Activated CD4-positive, alpha-beta T cell treated with anti-CD3 and anti-CD28 coated beads, Interleukin-2, amount 50 U/mL, for 1 hour (primary cell): Measurements from ENCODE around the gene KCNMA1.

ENCODE experiments used
- DNase-seq: peaks from one replicate; pipeline ENCODE4 v3.0.0-alpha.2; 2020

Gene KCNMA1

GRCh38 chr10:77024461-77024860 lies 613.1 kb downstream of the KCNMA1 start:
- DNase-seq: no peak

GRCh38 chr10:77023396-77023795 lies 614.2 kb downstream of the KCNMA1 start:
- no peak for DNase-seq

- no peak for DNase-seq
Observed at GRCh38 chr10:77022671-77023070, 614.9 kb downstream of the KCNMA1 start.

GRCh38 chr10:77021966-77022490 lies 615.6 kb downstream of the KCNMA1 start:
- DNase-seq: no peak

GRCh38 chr10:77020426-77021040 lies 617.1 kb downstream of the KCNMA1 start:
- DNase-seq: no peak

- DNase-seq: no peak
Observed at GRCh38 chr10:77016855-77017254, 620.8 kb downstream of the KCNMA1 start.

- no peak for DNase-seq
Observed at GRCh38 chr10:77016278-77016815, 621.3 kb downstream of the KCNMA1 start.

GRCh38 chr10:77015360-77015759 lies 622.2 kb downstream of the KCNMA1 start:
- no peak for DNase-seq

- no peak for DNase-seq
Observed at GRCh38 chr10:77012812-77013500, 624.7 kb downstream of the KCNMA1 start.

GRCh38 chr10:77011874-77012811 lies 625.5 kb downstream of the KCNMA1 start:
- DNase-seq: no peak

- no peak for DNase-seq
Observed at GRCh38 chr10:77010430-77010829, 627.2 kb downstream of the KCNMA1 start.

GRCh38 chr10:77007834-77008233 lies 629.8 kb downstream of the KCNMA1 start:
- DNase-seq: no peak

- no peak for DNase-seq
Observed at GRCh38 chr10:77006836-77007511, 630.6 kb downstream of the KCNMA1 start.

- DNase-seq: no peak
Observed at GRCh38 chr10:77005871-77006270, 631.7 kb downstream of the KCNMA1 start.

GRCh38 chr10:77004917-77005564 lies 632.6 kb downstream of the KCNMA1 start:
- DNase-seq: no peak

- no peak for DNase-seq
Observed at GRCh38 chr10:77002872-77003271, 634.7 kb downstream of the KCNMA1 start.

- DNase-seq: no peak
Observed at GRCh38 chr10:77001206-77001605, 636.4 kb downstream of the KCNMA1 start.

GRCh38 chr10:76998451-76998850 lies 639.2 kb downstream of the KCNMA1 start:
- no peak for DNase-seq

- DNase-seq: no peak
Observed at GRCh38 chr10:76997631-76998030, 640.0 kb downstream of the KCNMA1 start.

- DNase-seq: no peak
Observed at GRCh38 chr10:76995023-76995422, 642.6 kb downstream of the KCNMA1 start.

GRCh38 chr10:76993213-76993612 lies 644.4 kb downstream of the KCNMA1 start:
- DNase-seq: no peak

GRCh38 chr10:76992467-76992866 lies 645.1 kb downstream of the KCNMA1 start:
- DNase-seq: no peak
